A673 (cell line): ENCODE results near the gene VAV2.

Experiments used
- CTCF ChIP-seq: fragments of 300-800, 200-600 bp; sonication (generic); conservative IDR thresholded peaks from 2 replicates; pipeline ENCODE4 v1.5.1; 2017; ENCODE audit warnings: low read depth, mild to moderate bottlenecking, antibody characterized with exemption, low read length, moderate library complexity, mixed read lengths
- EZH2 ChIP-seq: fragments of 200-600 bp; sonication (generic); IDR thresholded peaks from 2 replicates; pipeline ENCODE4 v1.6.1; 2017; ENCODE audit warnings: borderline replicate concordance, low read depth, mild to moderate bottlenecking, mixed read lengths, antibody characterized with exemption, low read length; ENCODE audit not compliant: poor library complexity, severe bottlenecking

GRCh38 chr9:133727277-133727875 is 264.7 kb downstream of the VAV2 start:
- no peak for TF ChIP-seq EZH2
- no peak for TF ChIP-seq CTCF
